ENCODE data around the gene UNCX. TPM values are rescaled to one million over a fixed set of nuclear protein-coding genes. Genes with fewer than 3 reads are reported as not detected.

UNCX gene
- total RNA-seq, 1 donor from 2014 or later = not detected

- intact Hi-C loops (cut with DNase I) = no loop called here
- no peaks in the 10 kb centered on the region for H3K36me3 ChIP-seq
- H3K27ac ChIP-seq = no peak overlapping the region
- no peak for ATAC-seq
- no peaks in the 10 kb centered on the region for H3K9me3 ChIP-seq
- DNase-seq = peak; percentile 32
- H3K27me3 ChIP-seq (ENCODE audit: low read depth) = peaks cover 100% of the 10 kb centered on the region
- no peak overlapping the region for H3K4me3 ChIP-seq
- H3K4me1 ChIP-seq = peaks cover 13% of the 10 kb centered on the region
- no peak for TF ChIP-seq CTCF (IDR thresholded peaks at IDR 0.05)
Measured at GRCh38 chr7:1251796-1252539, 19.3 kb downstream of the UNCX start.

DNA sequence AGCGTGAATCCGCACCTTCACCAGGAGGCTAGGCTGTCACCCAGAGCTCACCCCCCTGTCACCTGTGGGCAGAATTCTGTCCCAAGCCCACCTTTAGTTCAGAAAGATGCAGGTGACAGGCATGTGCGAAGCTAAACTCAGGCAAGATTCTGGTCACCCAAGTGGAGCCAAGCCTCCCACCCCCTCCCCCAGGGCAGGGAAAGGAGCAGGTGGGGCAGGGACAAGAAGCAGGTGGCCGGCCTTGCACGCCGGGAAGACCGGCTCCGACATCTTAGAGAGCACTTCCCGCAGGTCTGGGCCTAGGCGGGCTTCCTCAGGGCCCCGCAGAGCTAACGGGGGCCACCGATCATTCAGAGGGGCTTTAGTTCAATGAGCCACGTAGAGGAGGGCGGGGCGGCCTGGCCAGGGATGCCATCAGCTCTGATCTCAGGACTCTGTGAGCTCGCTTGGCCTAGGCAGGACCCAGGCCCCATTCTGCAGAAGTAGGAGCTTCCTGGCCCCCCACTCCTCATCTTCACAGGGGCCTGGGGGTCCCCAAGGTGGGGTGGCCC, 19.9 kb downstream of the UNCX start:
- TF ChIP-seq CTCF (IDR thresholded peaks at IDR 0.05) = no peak
- Histone ChIP-seq H3K4me3 (no peak overlapping the region), H3K9me3 (no peaks in the 10 kb centered on the region), H3K27ac (no peak overlapping the region), H3K27me3 (ENCODE audit: low read depth) (peaks cover 100% of the 10 kb centered on the region), H3K4me1 (peaks cover 8% of the 10 kb centered on the region), H3K36me3 (no peaks in the 10 kb centered on the region)
- intact Hi-C loops (cut with DNase I) = no loop called here
- ATAC-seq (no peak), DNase-seq (peak; percentile 27)

DNA sequence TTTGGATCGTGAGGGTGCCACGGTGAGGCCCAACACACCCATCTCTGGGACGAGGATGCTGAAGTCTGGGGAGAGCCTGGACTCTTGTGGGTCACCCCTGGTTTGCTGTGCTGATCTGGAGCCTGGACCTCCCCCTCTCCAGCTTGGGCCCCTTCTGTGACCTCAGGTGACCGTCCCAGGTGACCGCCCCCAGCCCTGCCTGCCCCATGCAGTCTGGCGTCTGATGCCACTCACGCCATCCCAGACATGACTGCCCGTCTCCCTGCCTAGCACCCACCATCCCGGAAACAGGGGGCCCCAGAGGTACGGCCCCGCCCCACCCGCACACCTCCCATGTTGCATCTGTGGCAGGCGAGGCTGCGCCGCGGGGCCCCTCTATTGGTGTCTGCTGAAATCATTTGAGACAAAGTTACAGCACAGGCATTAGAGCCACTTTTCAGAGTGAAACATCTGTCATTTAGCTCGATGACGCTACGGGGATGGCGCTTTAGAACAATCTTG, 21.1 kb downstream of the UNCX start:
- no peak overlapping the region for H3K4me3 ChIP-seq
- no peak for ATAC-seq
- no peak for TF ChIP-seq CTCF (IDR thresholded peaks at IDR 0.05)
- no peak overlapping the region for H3K27ac ChIP-seq
- no peaks in the 10 kb centered on the region for H3K4me1 ChIP-seq
- DNase-seq = peak; percentile 35
- intact Hi-C loops (cut with DNase I) = no loop called here
- peaks cover 98% of the 10 kb centered on the region for H3K27me3 ChIP-seq (ENCODE audit: low read depth)
- H3K9me3 ChIP-seq = no peaks in the 10 kb centered on the region
- H3K36me3 ChIP-seq = no peaks in the 10 kb centered on the region

DNA sequence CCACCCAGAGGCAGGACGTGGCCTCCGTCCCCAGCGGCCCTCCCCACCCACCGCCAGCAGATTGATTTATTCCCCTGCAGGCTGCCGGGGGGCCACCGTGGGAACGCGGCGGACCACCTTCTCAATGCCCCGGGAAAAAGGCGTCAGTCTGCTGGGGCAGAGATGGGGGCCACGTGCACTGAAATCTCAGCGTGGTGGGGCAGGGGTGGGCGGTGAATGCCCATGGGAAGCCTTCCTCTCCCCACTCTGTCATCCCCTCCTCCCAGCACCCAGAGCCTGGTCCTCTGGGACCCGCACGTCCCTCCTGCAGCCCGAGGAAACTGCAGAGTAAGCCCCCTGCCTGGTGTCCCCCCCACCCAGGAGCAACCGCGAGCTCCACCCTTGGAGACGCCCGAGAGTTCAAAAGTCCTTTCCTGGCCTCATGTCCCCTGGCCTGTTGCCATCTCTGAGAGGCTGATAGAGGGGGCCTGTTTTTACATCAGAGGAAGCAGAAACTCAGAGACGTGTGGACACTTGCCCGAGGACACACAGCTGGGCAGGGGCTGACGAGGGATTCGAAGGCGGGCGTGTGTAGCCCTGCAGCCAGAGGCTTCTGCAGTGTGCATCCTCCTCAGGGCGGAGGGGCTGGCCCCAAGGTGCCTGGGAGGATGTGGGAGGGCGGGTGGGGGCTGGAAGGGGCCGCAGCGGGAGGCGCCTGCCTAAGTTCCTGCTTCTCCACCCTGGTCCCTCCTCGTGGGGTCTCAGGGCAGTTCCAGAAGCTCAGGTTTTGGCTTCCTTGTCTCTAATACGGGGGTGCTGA, 21.8 kb downstream of the UNCX start:
- TF ChIP-seq CTCF (IDR thresholded peaks at IDR 0.05) = no peak
- H3K27ac ChIP-seq = no peak overlapping the region
- no peak overlapping the region for H3K4me3 ChIP-seq
- peaks cover 94% of the 10 kb centered on the region for H3K27me3 ChIP-seq (ENCODE audit: low read depth)
- ATAC-seq = no peak
- DNase-seq = no peak
- H3K36me3 ChIP-seq = no peaks in the 10 kb centered on the region
- no peaks in the 10 kb centered on the region for H3K9me3 ChIP-seq
- no peaks in the 10 kb centered on the region for H3K4me1 ChIP-seq
- intact Hi-C loops (cut with DNase I) = no loop called here

GRCh38 chr7:1255080-1255816, 22.6 kb downstream of the UNCX start:
- intact Hi-C loops (cut with DNase I) = no loop called here
- Histone ChIP-seq H3K9me3 (no peaks in the 10 kb centered on the region), H3K36me3 (no peaks in the 10 kb centered on the region), H3K27ac (no peak overlapping the region), H3K4me1 (no peaks in the 10 kb centered on the region), H3K4me3 (no peak overlapping the region), H3K27me3 (ENCODE audit: low read depth) (peaks cover 93% of the 10 kb centered on the region)
- DNase-seq (peak; percentile 34), ATAC-seq (no peak)
- TF ChIP-seq CTCF (IDR thresholded peaks at IDR 0.05) = no peak
